NCI-H128 (cell line): ENCODE results near the gene CAST.
"Not testable (repeated sequence)": the region's sequence is repeated elsewhere in the genome, so short reads cannot be mapped to it uniquely, and the experiment has no call there.

ENCODE experiments used
- DNase-seq: peaks from one replicate; lab custom pipeline; 2025; ENCODE audit not compliant: unreplicated experiment; lab: John Stamatoyannopoulos, UW

Gene CAST

DNA sequence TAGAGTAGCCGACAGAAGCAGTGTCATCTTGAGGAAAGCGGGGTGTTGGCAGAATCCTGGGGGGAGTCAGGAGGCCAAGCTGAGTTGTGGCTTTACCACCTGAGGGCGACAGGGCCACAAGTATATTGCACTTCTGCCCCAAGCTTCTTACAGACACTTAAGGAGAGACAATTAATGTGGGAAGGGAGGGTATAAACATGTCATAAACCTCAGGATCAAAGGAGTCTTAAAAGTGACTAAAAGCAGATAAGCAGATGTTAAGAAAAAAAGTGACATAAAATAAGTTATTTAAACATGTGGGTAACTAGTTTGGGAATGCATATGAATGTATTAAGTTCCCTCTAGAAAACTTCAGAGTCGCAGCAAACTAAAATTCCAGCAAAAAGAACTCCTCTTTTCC, 81.6 kb downstream of the CAST start:
- no peak for DNase-seq

DNA sequence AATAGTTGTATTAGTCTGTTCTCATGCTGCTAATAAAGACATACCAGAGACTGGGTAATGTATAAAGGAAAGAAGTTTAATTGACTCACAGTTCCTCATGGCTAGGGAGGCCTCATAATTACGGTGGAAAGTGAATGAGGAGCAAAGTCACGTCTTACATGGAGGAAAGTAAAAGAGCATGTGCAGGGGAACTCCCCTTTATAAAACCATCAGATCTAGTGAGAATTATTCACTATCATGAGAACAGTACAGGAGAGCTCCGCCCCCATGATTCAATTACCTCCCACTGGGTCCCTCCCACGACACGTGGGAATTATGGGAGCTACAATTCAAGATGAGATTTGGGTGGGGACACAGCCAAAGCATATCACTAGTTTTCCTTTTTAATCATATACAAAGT, 82.0 kb downstream of the CAST start:
- not testable (repeated sequence) for DNase-seq

DNA sequence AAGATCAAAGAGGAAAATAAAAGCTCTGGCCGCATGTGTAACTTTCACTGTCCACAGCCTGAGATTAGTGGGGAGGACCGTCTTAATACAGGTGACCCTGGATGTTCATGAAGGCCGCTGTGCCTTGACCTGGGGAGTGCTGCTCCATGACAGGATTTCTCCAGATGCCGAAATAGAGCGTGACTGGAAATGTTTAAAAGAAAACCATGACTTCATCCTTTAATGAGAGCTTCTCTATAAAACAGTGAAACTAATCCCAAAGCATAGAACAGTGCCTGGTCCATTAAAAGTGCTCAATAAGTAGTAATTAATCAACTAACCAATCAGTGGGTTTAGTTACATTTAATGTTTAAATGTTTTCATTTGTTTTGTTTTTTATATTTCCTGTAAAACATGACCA, 82.8 kb downstream of the CAST start:
- DNase-seq: no peak

DNA sequence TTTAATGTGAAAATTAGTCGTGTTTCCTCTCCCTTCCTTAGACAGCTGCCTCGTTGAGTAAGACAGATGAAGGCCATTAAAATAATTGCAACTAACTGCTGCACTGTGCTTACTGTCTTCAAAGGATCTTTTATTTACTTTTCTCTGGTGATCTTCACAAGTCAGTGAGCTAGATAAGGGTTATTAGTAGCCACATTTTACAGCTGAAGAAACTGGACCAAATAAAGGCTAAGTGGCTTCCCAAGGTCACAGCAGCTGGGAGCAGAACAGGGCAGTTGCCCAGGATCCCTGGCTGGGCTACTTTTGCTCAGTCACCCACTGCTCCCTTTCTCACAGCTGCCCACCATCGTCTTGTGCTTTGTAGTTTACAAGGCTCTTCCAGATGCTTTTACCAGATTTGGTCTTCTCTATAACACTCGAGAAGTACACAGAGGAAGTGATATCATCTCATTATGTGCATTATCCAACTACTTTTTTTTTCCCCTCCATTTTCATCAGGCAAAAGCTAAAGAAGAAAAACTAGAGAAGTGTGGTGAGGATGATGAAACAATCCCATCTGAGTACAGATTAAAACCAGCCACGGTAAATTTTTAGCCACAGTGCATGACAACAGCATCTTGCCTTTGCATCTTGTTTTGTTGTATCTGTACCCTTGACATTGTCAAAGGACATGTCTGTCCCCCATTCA, 83.8 kb downstream of the CAST start:
- no peak for DNase-seq

DNA sequence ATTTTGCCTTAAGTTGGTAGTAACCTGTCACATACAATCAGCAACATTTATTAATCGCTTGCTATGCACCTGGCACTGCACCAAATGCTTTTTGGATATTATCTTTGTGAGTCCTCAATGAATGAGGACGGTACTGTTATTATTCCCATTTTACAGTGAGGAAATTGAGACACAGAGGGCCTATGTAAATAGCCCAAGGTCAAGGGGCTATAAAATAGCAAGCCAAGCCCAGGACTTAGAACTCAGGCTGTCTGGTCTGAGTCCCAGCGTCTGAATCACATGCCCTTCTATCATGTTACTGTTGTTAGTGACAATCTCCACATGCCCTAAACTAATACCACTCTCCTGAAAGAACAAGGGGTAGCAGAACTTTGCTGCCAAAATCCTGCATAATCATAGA, 85.5 kb downstream of the CAST start:
- no peak for DNase-seq

DNA sequence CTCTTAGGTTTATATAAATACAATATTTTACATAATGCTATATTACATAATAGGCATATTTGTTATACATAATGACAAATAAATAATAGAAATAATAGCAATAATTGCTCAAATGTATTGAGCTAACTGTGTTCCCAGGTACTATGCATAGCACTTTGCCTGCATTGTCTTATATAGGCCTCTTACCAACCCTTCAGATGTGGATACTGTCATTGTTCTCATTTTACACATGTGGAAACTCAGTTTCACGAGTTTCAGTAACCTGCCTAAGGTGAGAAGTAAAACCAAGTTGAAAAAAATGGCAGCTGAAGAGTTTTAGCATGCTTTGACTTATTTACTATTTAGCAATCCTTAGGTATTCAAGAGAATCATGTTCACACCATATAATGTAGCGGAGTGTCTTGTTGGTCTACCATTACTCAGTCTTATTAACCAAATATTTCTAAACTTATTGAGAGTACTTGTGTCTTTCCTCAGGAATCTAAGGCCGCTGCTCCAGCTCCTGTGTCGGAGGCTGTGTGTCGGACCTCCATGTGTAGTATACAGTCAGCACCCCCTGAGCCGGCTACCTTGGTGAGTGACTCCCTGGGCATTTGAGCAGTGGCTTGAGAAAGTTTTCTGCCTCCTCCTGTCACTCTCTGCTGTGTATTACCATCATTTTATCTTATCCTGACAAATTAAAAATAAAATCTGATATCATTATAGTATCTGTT, 88.1 kb downstream of the CAST start:
- no peak for DNase-seq

DNA sequence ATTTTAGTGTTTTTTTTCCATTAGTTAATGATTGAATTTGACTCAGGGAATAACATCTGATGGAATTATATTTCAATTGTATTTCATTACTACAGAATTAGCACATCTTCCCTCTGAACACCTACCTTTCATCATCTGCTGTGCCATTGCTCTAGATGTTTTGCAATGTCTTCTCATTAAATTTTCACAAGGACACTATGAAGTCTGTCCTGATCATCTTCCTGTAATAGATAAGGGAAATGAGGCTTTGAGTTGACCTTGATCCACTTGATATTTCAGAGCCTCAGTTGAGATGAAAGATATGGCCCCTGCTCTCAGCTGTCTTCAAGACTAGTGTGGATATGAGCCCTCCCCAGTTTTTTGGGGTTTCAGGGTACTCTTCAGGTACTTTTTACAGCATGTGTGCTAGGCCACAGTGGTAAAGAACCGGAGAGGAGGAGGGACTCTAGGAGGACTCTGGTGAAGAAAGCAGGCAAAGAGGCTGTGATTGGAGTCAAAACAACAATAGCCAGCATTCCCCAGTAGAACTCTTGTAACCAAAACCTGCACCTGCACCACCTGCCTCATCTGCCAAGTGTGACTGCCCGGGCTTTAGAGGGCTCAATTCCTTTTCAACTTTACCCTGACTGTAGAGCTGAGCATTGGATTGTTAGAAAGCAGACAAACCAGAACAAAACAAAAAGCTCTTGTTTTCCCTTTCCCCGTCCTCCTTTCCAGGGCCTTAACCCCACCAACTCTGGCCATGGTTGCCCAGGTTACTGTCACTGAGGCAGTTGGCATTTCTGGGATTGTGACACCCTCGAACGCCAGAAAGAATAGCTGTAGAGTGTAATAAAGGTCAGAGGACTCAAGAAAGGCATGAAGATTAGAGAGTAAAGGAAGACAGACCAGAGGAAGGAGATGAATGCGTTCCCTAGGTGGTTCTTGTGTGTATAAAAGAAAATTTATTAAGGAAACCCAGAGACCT, 89.3 kb downstream of the CAST start:
- peak; percentile 5 for DNase-seq

DNA sequence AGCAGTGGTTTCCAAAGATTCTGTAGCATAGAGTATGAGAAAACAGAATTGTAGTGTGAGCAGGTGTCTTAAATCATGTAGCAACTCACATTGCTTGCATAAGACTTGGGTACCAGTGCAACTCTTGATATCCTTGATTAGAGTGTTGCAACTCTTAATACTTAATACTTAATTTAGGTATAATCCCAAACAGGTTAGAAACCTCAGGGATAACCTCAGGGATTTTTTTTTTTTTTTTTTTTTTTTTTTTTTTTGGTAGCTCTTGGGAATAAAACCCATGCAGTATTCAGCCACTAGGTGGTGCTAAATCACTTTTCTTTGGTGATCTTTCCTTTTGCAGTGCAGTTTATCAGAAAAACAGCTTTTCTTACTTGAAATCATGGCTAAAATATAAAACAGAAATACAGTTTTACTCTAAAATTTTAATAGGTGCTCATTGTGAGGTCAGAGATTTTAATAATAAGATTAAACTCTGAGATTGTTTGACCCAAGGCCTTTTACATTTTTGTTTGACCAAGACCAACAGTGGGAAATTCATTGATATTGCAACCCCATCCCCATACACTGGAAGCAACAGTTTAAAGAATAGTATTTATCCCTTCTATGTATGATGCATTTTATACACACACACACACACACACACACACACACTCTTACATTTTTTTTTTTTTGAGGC, 90.3 kb downstream of the CAST start:
- DNase-seq: peak; percentile 18

DNA sequence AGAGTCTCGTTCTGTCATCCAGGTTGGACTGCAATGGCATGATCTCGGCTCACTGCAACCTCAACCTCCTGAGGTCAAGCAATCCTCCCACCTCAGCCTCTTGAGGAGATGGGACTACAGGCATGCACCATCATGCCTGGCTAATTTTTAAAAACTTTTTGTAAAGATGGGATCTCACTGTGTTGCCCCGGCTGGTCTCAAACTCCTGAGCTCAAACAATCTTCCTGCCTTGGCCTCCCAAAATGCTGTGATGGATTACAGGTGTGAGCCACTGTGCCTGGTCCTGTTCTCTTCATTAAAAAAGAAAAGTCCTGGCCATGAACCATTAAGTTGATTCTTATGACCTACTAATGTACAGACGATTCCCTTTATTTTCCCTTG, 90.8 kb downstream of the CAST start:
- DNase-seq: no peak

DNA sequence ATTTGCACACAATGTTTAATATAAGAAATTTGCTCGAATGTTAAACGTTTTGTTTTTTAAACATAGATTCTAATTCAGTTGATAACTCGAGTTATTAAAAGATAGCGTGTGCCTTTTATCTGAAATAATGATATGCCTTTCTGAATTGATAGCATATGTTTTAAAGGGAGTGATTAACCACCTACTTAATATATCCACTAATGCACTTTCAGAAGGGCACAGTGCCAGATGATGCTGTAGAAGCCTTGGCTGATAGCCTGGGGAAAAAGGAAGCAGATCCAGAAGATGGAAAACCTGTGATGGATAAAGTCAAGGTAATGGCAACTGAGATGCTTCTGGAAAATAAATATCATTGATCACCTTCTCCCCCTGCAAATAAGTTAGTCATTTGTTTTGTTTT, 91.7 kb downstream of the CAST start:
- DNase-seq: peak; percentile 9

DNA sequence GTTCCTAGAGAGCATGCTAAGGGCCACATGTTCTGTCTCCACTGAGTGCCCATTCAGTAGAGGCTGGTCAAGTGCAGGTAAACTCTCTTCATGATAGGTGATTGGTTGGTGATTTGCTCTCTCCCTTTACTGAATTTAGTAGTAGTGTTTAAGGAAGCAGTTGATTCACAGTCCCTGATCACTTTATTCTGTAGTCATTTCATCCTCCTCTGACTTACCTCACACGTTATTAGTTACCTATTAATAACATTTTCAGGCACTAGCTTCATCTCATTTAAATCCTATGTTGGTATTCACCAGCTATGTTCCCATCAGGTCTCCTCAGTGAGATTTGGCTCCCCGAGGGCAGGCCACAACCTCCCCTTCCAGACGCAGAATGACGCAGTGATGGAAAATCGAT, 93.7 kb downstream of the CAST start:
- no peak for DNase-seq

DNA sequence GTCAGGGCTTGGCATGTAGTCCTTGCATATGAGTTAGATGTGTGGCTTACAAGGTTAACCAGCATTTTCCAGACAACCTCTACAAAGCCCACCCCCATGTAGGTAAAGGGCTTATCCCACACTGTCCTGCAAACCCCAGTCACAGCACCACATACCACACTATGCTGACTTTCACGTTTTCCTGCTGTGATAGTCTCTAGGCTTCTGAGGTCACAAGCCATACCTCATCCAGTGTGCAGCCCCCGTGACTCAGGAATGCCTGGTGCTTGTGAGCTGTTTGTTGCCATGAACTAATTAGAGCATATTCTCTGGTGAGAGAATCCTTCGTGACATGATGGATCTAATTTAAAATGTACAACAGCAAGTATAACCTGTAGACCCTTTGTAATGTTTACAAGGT, 94.8 kb downstream of the CAST start:
- no peak for DNase-seq

DNA sequence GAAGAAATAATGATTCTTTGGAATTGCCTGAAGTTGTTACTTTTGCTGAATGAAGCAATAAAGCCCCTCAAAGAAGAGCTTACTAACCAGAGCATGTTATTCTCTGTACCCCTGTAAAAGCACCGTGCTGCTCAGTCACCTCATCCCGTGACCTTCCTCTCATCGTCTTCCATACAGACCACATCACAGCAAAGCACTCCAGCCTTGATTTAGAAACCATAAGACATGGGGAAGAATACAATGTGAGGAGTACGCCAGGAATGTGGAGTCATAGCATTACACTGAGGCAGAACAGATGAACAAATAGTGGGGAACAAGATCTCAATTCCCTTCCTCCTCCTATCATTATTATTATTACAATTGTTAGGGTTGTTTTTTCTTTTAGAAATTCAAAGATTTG, 96.4 kb downstream of the CAST start:
- no peak for DNase-seq

DNA sequence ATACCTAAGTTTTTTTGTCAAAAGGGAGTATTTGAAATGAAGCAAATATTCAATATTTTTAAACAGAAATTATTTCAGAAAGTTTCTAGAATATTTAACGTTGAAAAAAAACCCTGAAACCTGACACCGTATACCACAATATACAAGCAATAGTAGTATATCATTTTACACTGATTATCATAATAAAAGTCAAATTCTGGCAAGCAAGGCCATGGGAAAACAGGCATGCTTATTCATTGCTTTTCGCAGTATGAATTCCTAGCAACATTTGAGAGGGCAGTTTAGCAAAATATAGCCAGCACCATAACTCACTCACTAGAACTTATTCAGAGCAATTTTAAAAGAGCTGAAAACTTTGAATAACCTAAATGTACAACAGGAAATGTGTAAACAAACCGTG, 99.4 kb downstream of the CAST start:
- DNase-seq: no peak

DNA sequence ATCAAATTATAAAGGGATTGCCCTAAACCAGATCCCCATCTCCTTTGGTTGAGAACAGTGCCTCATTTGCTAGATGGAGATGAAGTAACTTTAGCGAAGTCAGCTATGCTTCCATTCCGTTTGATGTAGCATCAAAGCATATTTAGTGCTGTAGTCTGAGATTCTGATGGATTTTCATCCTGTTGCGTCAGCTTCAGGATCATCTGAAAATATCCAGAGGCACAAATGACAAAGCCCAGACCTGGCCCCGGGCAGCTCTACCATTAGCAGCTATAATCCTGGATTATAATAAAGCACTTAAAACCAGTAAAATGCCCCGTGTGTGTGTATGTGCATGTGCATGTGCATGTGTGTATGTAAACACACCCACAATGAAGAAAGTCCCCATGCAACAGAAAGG, 100.8 kb downstream of the CAST start:
- no peak for DNase-seq

DNA sequence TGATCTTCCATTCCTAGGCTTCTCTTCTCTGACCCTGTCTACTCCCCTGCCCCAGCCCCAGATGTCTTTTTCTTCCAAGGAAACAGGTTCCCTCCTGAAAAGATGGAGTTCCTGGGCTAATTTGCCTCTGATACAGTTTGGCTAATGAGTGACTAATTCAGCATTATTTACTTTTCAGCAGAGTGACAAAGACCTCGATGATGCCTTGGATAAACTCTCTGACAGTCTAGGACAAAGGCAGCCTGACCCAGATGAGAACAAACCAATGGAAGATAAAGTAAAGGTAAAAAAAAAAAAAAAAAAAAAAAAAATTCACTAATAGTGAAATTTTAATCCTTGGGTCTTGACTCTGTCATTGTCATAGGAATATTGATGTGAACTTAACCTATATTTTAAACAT, 102.9 kb downstream of the CAST start:
- no peak for DNase-seq

DNA sequence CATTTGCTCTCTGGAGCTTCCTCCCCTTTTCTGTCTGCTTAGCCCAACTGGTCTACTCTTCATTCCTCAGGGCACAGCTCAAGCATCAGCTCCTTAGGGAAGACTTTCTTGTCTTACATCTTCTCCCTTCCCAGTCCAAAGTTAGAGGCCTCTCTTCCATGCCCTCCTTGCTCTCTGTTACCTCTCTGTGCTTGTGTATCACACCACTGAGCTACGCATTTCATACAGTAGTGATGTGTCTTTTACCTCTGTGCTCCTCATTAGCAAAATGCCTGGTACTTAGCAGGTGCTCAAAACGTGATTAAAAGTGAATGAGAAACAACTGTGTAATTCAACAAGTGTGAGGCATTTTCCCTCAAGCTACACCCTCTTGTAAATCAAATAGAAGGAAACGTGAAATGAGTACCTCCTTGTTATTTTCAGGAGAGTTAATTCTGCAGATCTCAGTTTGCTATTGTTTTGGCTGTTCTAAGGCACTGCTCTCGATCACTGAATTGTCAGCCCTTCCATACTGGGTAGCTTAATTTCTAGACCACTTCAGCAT, 106.6 kb downstream of the CAST start:
- DNase-seq: no peak

DNA sequence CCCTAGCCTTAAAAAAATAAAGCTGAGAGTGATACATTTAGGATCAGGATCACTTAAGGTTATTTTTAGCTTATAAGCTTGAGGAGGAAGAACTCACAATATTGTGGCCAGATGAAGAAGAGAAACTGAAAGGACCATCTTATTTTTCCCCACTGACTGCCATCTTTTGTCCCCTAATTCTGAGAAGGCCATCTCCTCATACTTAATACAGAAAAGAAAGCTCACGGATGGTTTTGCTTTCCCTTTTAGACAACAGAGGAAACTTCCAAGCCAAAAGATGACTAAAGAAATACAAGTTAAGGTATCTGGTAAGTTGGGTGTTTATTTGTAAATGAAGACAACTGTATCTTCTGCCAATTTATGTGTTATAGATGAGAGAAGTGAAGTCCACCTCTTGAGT, 109.2 kb downstream of the CAST start:
- DNase-seq: no peak

DNA sequence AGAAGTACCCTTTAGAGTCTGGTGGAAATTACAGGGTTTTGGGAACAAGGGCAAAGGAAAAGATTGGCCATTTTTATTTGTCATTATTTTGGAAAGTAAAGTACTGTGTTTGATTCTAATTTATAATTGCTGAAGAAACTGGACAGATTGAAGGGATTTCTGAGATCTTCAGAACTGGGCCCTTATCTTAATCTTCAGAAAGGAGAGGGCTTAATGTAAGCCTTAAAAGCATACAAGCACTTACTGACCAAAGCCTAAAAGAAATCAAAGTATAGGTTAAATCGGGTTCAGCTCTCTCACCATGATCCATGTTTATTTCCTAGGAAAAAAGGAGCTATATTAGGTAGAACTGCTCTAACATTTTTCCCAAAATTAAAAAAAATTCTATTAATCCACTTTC, 109.9 kb downstream of the CAST start:
- DNase-seq: no peak

DNA sequence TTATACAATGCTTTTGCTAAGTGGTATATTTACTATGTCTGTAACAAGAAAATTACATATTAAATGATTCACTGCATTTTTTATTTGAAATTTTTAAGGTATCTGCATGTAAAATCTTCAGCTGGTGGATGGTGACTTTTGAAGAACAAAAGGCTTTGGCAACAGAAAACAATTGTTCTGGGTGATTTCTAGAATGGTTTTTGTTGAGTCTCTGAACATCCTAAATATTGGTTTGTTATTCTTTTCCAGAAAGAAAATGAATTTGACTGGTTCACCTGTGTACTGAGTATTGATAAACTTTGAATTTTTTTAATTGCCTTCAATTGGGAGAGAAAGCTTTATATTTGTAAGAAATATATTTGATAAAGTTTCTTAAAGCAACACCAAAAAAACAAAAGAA, 110.4 kb downstream of the CAST start:
- DNase-seq: no peak

DNA sequence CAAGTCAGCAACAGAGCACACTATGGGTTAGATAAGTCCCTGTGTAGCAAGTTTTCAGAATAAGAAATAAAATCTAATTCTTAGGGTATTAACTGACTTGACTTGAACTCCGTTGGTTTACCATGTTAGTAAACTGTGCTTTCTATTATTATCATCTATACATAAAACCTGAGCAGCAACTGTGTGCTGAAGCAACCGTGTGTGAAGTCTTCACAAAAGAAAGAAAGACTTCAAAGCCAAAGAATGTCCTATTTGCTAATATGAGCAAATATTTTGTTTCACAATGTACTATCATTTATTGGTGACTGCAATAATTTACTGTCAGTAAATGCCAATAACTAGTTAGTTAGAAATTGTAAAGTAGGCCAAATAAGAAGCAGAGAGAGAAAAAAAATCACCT, 112.9 kb downstream of the CAST start:
- DNase-seq: no peak
